ENCODE measurements around the gene DSCAM.
"Not testable (repeated sequence)": the region's sequence is repeated elsewhere in the genome, so short reads cannot be mapped to it uniquely, and the experiment has no call there.

Gene DSCAM

GRCh38 chr21:40194185-40194980, 652.6 kb downstream of the DSCAM start:
- no peak for DNase-seq

- no peak for DNase-seq
These were observed 655.3 kb downstream of the DSCAM start for GRCh38 chr21:40191616-40192015.

GRCh38 chr21:40191196-40191595, 655.8 kb downstream of the DSCAM start:
- no peak for DNase-seq

GRCh38 chr21:40187946-40188654, 658.9 kb downstream of the DSCAM start:
- no peak for DNase-seq

- DNase-seq: no peak
These were observed 659.7 kb downstream of the DSCAM start for GRCh38 chr21:40187244-40187643.

GRCh38 chr21:40186045-40186444, 660.9 kb downstream of the DSCAM start:
- no peak for DNase-seq

- DNase-seq: no peak
These were observed 661.8 kb downstream of the DSCAM start for GRCh38 chr21:40185208-40185607.

- not testable (repeated sequence) for DNase-seq
These were observed 664.5 kb downstream of the DSCAM start for GRCh38 chr21:40182491-40182890.

- DNase-seq: no peak
These were observed 667.8 kb downstream of the DSCAM start for GRCh38 chr21:40179166-40179565.

- no peak for DNase-seq
These were observed 668.2 kb downstream of the DSCAM start for GRCh38 chr21:40178726-40179125.

- DNase-seq: no peak
These were observed 669.0 kb downstream of the DSCAM start for GRCh38 chr21:40177979-40178378.

GRCh38 chr21:40176724-40177123, 670.2 kb downstream of the DSCAM start:
- no peak for DNase-seq

- no peak for DNase-seq
These were observed 673.1 kb downstream of the DSCAM start for GRCh38 chr21:40173816-40174215.

- DNase-seq: no peak
These were observed 677.0 kb downstream of the DSCAM start for GRCh38 chr21:40169971-40170370.

- DNase-seq: no peak
These were observed 680.6 kb downstream of the DSCAM start for GRCh38 chr21:40166291-40166843.

GRCh38 chr21:40165773-40166070, 681.2 kb downstream of the DSCAM start:
- DNase-seq: no peak

- DNase-seq: no peak
These were observed 681.8 kb downstream of the DSCAM start for GRCh38 chr21:40164905-40165772.

- DNase-seq: no peak
These were observed 684.9 kb downstream of the DSCAM start for GRCh38 chr21:40162075-40162474.

- DNase-seq: no peak
These were observed 686.0 kb downstream of the DSCAM start for GRCh38 chr21:40160911-40161310.

- no peak for DNase-seq
These were observed 688.6 kb downstream of the DSCAM start for GRCh38 chr21:40158366-40158765.

GRCh38 chr21:40155563-40155962, 691.4 kb downstream of the DSCAM start:
- DNase-seq: no peak

GRCh38 chr21:40153351-40153750, 693.6 kb downstream of the DSCAM start:
- DNase-seq: no peak

GRCh38 chr21:40152476-40152875, 694.5 kb downstream of the DSCAM start:
- DNase-seq: no peak
